GM21576 (cell line): Measurements from ENCODE around the gene PMAIP1.
"Not testable (repeated sequence)": the region's sequence is repeated elsewhere in the genome, so short reads cannot be mapped to it uniquely, and the experiment has no call there.

ENCODE experiments used
- ATAC-seq: cut with Tn5 transposase; IDR thresholded peaks from one replicate; pipeline ENCODE4 v1.9.1; 2021; ENCODE audit warnings: mild to moderate bottlenecking, moderate library complexity; ENCODE audit not compliant: unreplicated experiment

PMAIP1 gene

GRCh38 chr18:59881728-59882656, 17.8 kb upstream of the PMAIP1 start:
- ATAC-seq, result no peak

GRCh38 chr18:59884351-59884750, 15.4 kb upstream of the PMAIP1 start:
- ATAC-seq, result no peak

- peak; percentile 82 for ATAC-seq
Measured at GRCh38 chr18:59885579-59886163, 14.1 kb upstream of the PMAIP1 start.

GRCh38 chr18:59886399-59886798, 13.4 kb upstream of the PMAIP1 start:
- not testable (repeated sequence) for ATAC-seq

- ATAC-seq, result no peak
Measured at GRCh38 chr18:59892123-59892522, 7.7 kb upstream of the PMAIP1 start.

GRCh38 chr18:59893971-59894370, 5.8 kb upstream of the PMAIP1 start:
- ATAC-seq, result no peak

GRCh38 chr18:59897321-59897954, 2.4 kb upstream of the PMAIP1 start:
- ATAC-seq, result no peak

- no peak for ATAC-seq
Measured at GRCh38 chr18:59898093-59898492, 1.7 kb upstream of the PMAIP1 start.

GRCh38 chr18:59898609-59899297, 1.0 kb upstream of the PMAIP1 start:
- ATAC-seq, result no peak

- ATAC-seq, result peak; percentile 26
Measured at GRCh38 chr18:59900222-59901128, 679 bp downstream of the PMAIP1 start.

- ATAC-seq, result no peak
Measured at GRCh38 chr18:59902131-59902992, 2.6 kb downstream of the PMAIP1 start.

GRCh38 chr18:59902993-59903610, 3.3 kb downstream of the PMAIP1 start:
- no peak for ATAC-seq

- no peak for ATAC-seq
Measured at GRCh38 chr18:59904011-59904601, 4.3 kb downstream of the PMAIP1 start.

- ATAC-seq, result no peak
Measured at GRCh38 chr18:59905686-59906091, 5.9 kb downstream of the PMAIP1 start.

- no peak for ATAC-seq
Measured at GRCh38 chr18:59906203-59906602, 6.4 kb downstream of the PMAIP1 start.

GRCh38 chr18:59907172-59907571, 7.4 kb downstream of the PMAIP1 start:
- peak; percentile 21 for ATAC-seq

- ATAC-seq, result no peak
Measured at GRCh38 chr18:59907660-59908059, 7.9 kb downstream of the PMAIP1 start.

- no peak for ATAC-seq
Measured at GRCh38 chr18:59908799-59909198, 9.0 kb downstream of the PMAIP1 start.
